ENCODE data around the gene MAFG. TPM values are rescaled to one million over a fixed set of nuclear protein-coding genes. Genes with fewer than 3 reads are reported as not detected.

Gene MAFG
- polyA plus RNA-seq, 1 donor (not counting 4 experiments of a cell fraction or from before 2014, with no cell fraction given): 8.3 TPM

- dilution Hi-C loops (cut with MboI; ENCODE audit: extremely low pct_ligation_motif_present, low sequenced_read_pairs): no loop called here
Measured at GRCh38 chr17:81968396-81968745, 40.8 kb upstream of the MAFG start.

GRCh38 chr17:81967533-81968395 is 40.2 kb upstream of the MAFG start:
- Histone ChIP-seq H3K9ac (ENCODE audit: control insufficient read depth, extremely low read depth, insufficient read depth, low read length) (no peak overlapping the region), H3K4me1 (ENCODE audit: control insufficient read depth, extremely low read depth, insufficient read depth, low read length) (peaks cover 2% of the 10 kb centered on the region), H3K27ac (ENCODE audit: control insufficient read depth, insufficient read depth, low read length) (no peak overlapping the region), H3K9me1 (ENCODE audit: control insufficient read depth, extremely low read depth, insufficient read depth, low read length) (no peaks in the 10 kb centered on the region), H4K20me1 (ENCODE audit: control insufficient read depth, extremely low read depth, insufficient read depth, low read length) (no peaks in the 10 kb centered on the region), H3K27me3 (ENCODE audit: control insufficient read depth, extremely low read depth, insufficient read depth, low read length) (peaks cover 53% of the 10 kb centered on the region), H3K4me2 (ENCODE audit: control insufficient read depth, extremely low read depth, insufficient read depth, low read depth, low read length) (peak overlapping the region; percentile 37), H3K79me2 (ENCODE audit: control insufficient read depth, insufficient read depth, low read length) (no peaks in the 10 kb centered on the region), H3K9me3 (ENCODE audit: control insufficient read depth, low read depth, low read length) (no peaks in the 10 kb centered on the region), H2AFZ (ENCODE audit: control insufficient read depth, low read length) (peak overlapping the region; percentile 5), H3K4me3 (ENCODE audit: control insufficient read depth in 2 of 3, extremely low read depth in 1 of 3, insufficient read depth in 2 of 3, low read depth in 1 of 3, low read length in 3 of 3) (no peak overlapping the region), H3K36me3 (ENCODE audit: control insufficient read depth in 2 of 2, extremely low read depth in 1 of 2, insufficient read depth in 2 of 2, low read length in 2 of 2) (no peaks in the 10 kb centered on the region)
- DNase-seq (ENCODE audit: low read depth, low spot score): no peak
- TF ChIP-seq EZH2 (IDR thresholded peaks at IDR 0.05; ENCODE audit: low read length): peak; percentile 22
- no peak for TF ChIP-seq CTCF (optimal IDR thresholded peaks at IDR 0.05 in 1 of 3, IDR thresholded peaks at IDR 0.05 in 1 of 3, conservative IDR thresholded peaks at IDR 0.05 in 1 of 3; ENCODE audit: extremely low read depth in 1 of 3, insufficient read depth in 2 of 3, low read length in 3 of 3)
- FAIRE-seq: no peak
- dilution Hi-C loops (cut with MboI; ENCODE audit: extremely low pct_ligation_motif_present, low sequenced_read_pairs): no loop called here

More at GRCh38 chr17:81968396-81968745, 40.8 kb upstream of the MAFG start:
- peak overlapping the region; percentile 37 for H3K4me2 ChIP-seq (ENCODE audit: control insufficient read depth, extremely low read depth, insufficient read depth, low read depth, low read length)
- H3K4me3 ChIP-seq (ENCODE audit: control insufficient read depth in 2 of 3, extremely low read depth in 1 of 3, insufficient read depth in 2 of 3, low read depth in 1 of 3, low read length in 3 of 3): no peak overlapping the region
- H3K27me3 ChIP-seq (ENCODE audit: control insufficient read depth, extremely low read depth, insufficient read depth, low read length): peaks cover 47% of the 10 kb centered on the region
- no peak overlapping the region for H3K27ac ChIP-seq (ENCODE audit: control insufficient read depth, insufficient read depth, low read length)
- H3K9me3 ChIP-seq (ENCODE audit: control insufficient read depth, low read depth, low read length): no peaks in the 10 kb centered on the region
- DNase-seq (ENCODE audit: low read depth, low spot score): no peak
- no peaks in the 10 kb centered on the region for H3K79me2 ChIP-seq (ENCODE audit: control insufficient read depth, insufficient read depth, low read length)
- H3K36me3 ChIP-seq (ENCODE audit: control insufficient read depth in 2 of 2, extremely low read depth in 1 of 2, insufficient read depth in 2 of 2, low read length in 2 of 2): no peaks in the 10 kb centered on the region
- no peaks in the 10 kb centered on the region for H4K20me1 ChIP-seq (ENCODE audit: control insufficient read depth, extremely low read depth, insufficient read depth, low read length)
- H3K4me1 ChIP-seq (ENCODE audit: control insufficient read depth, extremely low read depth, insufficient read depth, low read length): peaks cover 2% of the 10 kb centered on the region
- H3K9ac ChIP-seq (ENCODE audit: control insufficient read depth, extremely low read depth, insufficient read depth, low read length): no peak overlapping the region
- no peak overlapping the region for H2AFZ ChIP-seq (ENCODE audit: control insufficient read depth, low read length)
- TF ChIP-seq CTCF (optimal IDR thresholded peaks at IDR 0.05 in 1 of 3, IDR thresholded peaks at IDR 0.05 in 1 of 3, conservative IDR thresholded peaks at IDR 0.05 in 1 of 3; ENCODE audit: extremely low read depth in 1 of 3, insufficient read depth in 2 of 3, low read length in 3 of 3) (no peak), EZH2 (IDR thresholded peaks at IDR 0.05; ENCODE audit: low read length) (no peak)
- no peaks in the 10 kb centered on the region for H3K9me1 ChIP-seq (ENCODE audit: control insufficient read depth, extremely low read depth, insufficient read depth, low read length)
- no peak for FAIRE-seq
